GM23338 (cell line): ENCODE data around the gene CPNE4. TPM values are rescaled to one million over a fixed set of nuclear protein-coding genes. Genes with fewer than 3 reads are reported as not detected.

Experiments used
- ATAC-seq: fragments of 200-7000 bp; cut with Tn5 transposase; 3 replicates; pipeline ENCODE4 v1.9.1; 2020
- DNase-seq: peaks from one replicate; pipeline ENCODE4 v3.0.0-alpha.2; 2015; ENCODE audit warnings: low spot score
- H2AFZ ChIP-seq: fragments of 200-600 bp; sonication (generic); 2 replicates; pipeline ENCODE4 v1.8.0; 2016; ENCODE audit warnings: antibody characterized with exemption, mild to moderate bottlenecking, moderate library complexity
- H3F3A ChIP-seq: fragments of 200-600 bp; sonication (generic); replicated peaks from 2 replicates; pipeline ENCODE4 v1.8.0; 2017; ENCODE audit warnings: antibody characterized with exemption, mixed run types, low read depth
- H3K27ac ChIP-seq: fragments of 200-600 bp; sonication (generic); 2 replicates; pipeline ENCODE4 v1.6.1; 2016; ENCODE audit warnings: low read depth
- H3K27me3 ChIP-seq: fragments of 200-600 bp; sonication (generic); 2 replicates; pipeline ENCODE4 v1.8.0; 2016; ENCODE audit warnings: mild to moderate bottlenecking, mixed run types, moderate library complexity; ENCODE audit not compliant: insufficient read depth
- H3K36me3 ChIP-seq: fragments of 200-600 bp; sonication (generic); 2 replicates; pipeline ENCODE4 v1.8.0; 2016; ENCODE audit warnings: mild to moderate bottlenecking; ENCODE audit not compliant: insufficient read depth
- H3K4me1 ChIP-seq: fragments of 200-600 bp; sonication (generic); 2 replicates; pipeline ENCODE4 v1.8.0; 2016; ENCODE audit warnings: mild to moderate bottlenecking, moderate library complexity; ENCODE audit not compliant: insufficient read depth
- H3K4me2 ChIP-seq: fragments of 200-600 bp; sonication (generic); 2 replicates; pipeline ENCODE4 v1.7.1; 2017; ENCODE audit warnings: mixed run types
- H3K4me3 ChIP-seq: fragments of 200-600 bp; sonication (generic); 2 replicates; pipeline ENCODE4 v1.6.1; 2016; ENCODE audit warnings: mixed run types
- H3K79me2 ChIP-seq: fragments of 200-600 bp; sonication (generic); replicated peaks from 2 replicates; pipeline ENCODE4 v1.8.0; 2017; ENCODE audit warnings: mild to moderate bottlenecking; ENCODE audit not compliant: insufficient read depth
- H3K9me2 ChIP-seq: fragments of 200-600 bp; sonication (generic); 2 replicates; pipeline ENCODE4 v1.8.0; 2017; ENCODE audit not compliant: insufficient read depth
- H4K20me1 ChIP-seq: fragments of 200-600 bp; sonication (generic); replicated peaks from 2 replicates; pipeline ENCODE4 v1.8.0; 2017; ENCODE audit warnings: mild to moderate bottlenecking; ENCODE audit not compliant: insufficient read depth
- H3K27ac Mint-ChIP-seq: 2 replicates; pipeline ENCODE4 v1.8.0; 2020; ENCODE audit warnings: inconsistent platforms, mild to moderate bottlenecking, moderate library complexity, mixed read lengths
- H3K27me3 Mint-ChIP-seq: 3 replicates; pipeline ENCODE4 v1.8.0; 2022; ENCODE audit warnings: low read depth, mild to moderate bottlenecking, moderate library complexity, mixed read lengths, inconsistent platforms; ENCODE audit not compliant: insufficient read depth, poor library complexity
- H3K36me3 Mint-ChIP-seq: 3 replicates; pipeline ENCODE4 v1.8.0; 2021; ENCODE audit warnings: low read depth, mild to moderate bottlenecking, inconsistent platforms, moderate library complexity, mixed read lengths
- H3K4me1 Mint-ChIP-seq: 3 replicates; pipeline ENCODE4 v1.8.0; 2020; ENCODE audit warnings: mild to moderate bottlenecking, inconsistent platforms, mixed read lengths
- H3K4me3 Mint-ChIP-seq: 3 replicates; pipeline ENCODE4 v1.8.0; 2021; ENCODE audit warnings: moderate library complexity, mild to moderate bottlenecking, inconsistent platforms, mixed read lengths
- H3K9me3 Mint-ChIP-seq: 3 replicates; pipeline ENCODE4 v1.8.0; 2020; ENCODE audit warnings: moderate library complexity, mild to moderate bottlenecking, inconsistent platforms, mixed read lengths
- CREB1 ChIP-seq: fragments of 250-450 bp; sonication (Bioruptor Pico); IDR thresholded peaks from 2 replicates; pipeline ENCODE4 v1.5.0; 2020; ENCODE audit warnings: low read depth, mild to moderate bottlenecking, moderate library complexity
- EZH2phosphoT487 ChIP-seq: fragments of 200-600 bp; sonication (generic); IDR thresholded peaks from one replicate; pipeline ENCODE4 v1.8.1; 2018; ENCODE audit warnings: antibody characterized with exemption; ENCODE audit not compliant: unreplicated experiment
- STAT1 ChIP-seq: IDR thresholded peaks from one replicate; pipeline ENCODE4 v1.6.1; 2016; ENCODE audit warnings: antibody characterized with exemption; ENCODE audit not compliant: unreplicated experiment
- ZNF114 ChIP-seq: fragments of 250-450 bp; sonication (Bioruptor Pico); IDR thresholded peaks from 2 replicates; pipeline ENCODE4 v1.5.0; 2020; ENCODE audit warnings: mild to moderate bottlenecking, moderate library complexity
- polyA plus RNA-seq: library from polyadenylated mRNA; unstranded; fragments of >200 nt; fragmentation: Nextera tagmentation; extraction: Ambion mirVana; gene quantifications from 2 replicates; pipeline ENCODE4 v1.2.1, GENCODE V29; 2016
- total RNA-seq: library from RNA; depleted of rRNA; stranded (reverse); fragments of >200 nt; shearing (Covaris generic); gene quantifications from 2 replicates; pipeline ENCODE4 v1.2.3, GENCODE V29; 2014
- TF ChIP-seq, protein P1 (sequence below): fragments of 250-450 bp; sonication (Bioruptor Pico); IDR thresholded peaks from 2 replicates; pipeline ENCODE4 v1.5.0; 2020; ENCODE audit warnings: mild to moderate bottlenecking, moderate library complexity
- TF ChIP-seq, protein P2 (sequence below), 2 experiments: fragments of 200-600 bp in 1 of 2; sonication (generic) in 1 of 2; conservative IDR thresholded peaks; 2 replicates each; pipeline versions ENCODE4 v1.5.1 to v1.6.1; 2016 to 2017; ENCODE audit warnings: antibody characterized with exemption in 2 of 2, low read depth in 2 of 2, mild to moderate bottlenecking in 2 of 2, moderate library complexity in 1 of 2
- TF ChIP-seq, protein P3 (sequence below): IDR thresholded peaks from one replicate; pipeline ENCODE4 v1.6.1; 2018; ENCODE audit warnings: antibody characterized with exemption; ENCODE audit not compliant: unreplicated experiment

Gene CPNE4
- total and polyA plus RNA-seq, 2 experiments from 2014 or later, result 2.0 to 6.5 TPM

DNA sequence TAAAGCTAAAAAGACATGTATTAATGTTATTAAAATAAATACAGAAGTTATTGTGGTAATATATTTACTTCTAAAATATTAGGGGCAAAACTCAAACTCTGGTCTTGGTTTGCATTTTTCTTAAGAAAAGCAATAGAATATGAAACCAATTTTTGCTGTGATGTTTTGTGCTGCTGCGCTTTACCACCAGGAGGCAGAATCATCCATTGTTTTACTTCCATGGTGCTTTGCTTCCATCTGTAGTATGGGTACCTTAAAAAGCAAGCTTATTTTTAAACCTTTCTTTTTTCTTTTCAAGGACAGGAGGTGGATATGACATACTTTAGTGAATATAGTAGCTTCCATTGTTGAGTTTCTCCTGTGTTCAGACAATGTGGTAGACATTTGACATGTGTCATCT, 485.5 kb downstream of the CPNE4 start:
- no peak overlapping the region for H2AFZ ChIP-seq
- no peak overlapping the region for H3K27ac ChIP-seq
- H4K20me1 ChIP-seq, result no peaks in the 10 kb centered on the region; the same call in 1 of the 2 replicates
- no peaks in the 10 kb centered on the region for H3K9me3 Mint-ChIP-seq
- H3K27ac Mint-ChIP-seq, result no peak overlapping the region
- no peaks in the 10 kb centered on the region for H3K27me3 Mint-ChIP-seq
- H3K4me3 ChIP-seq, result no peak overlapping the region
- no peaks in the 10 kb centered on the region for H3K36me3 Mint-ChIP-seq
- H3K9me2 ChIP-seq, result 0 out of 2 replicates have a peak, but pooled peaks cover 2% of the 10 kb centered on the region
- DNase-seq (peak; percentile 42), ATAC-seq (no peak)
- H3F3A ChIP-seq, result no peaks in the 10 kb centered on the region
- peaks cover 13% of the 10 kb centered on the region; the same call in 2 of the 3 replicates for H3K4me1 Mint-ChIP-seq
- no peak for TF ChIP-seq STAT1
- TF ChIP-seq CREB1 (CRISPR knock-in tag), result no peak
- no peak for TF ChIP-seq ZNF114 (CRISPR knock-in tag)
- TF ChIP-seq, protein P1, sequence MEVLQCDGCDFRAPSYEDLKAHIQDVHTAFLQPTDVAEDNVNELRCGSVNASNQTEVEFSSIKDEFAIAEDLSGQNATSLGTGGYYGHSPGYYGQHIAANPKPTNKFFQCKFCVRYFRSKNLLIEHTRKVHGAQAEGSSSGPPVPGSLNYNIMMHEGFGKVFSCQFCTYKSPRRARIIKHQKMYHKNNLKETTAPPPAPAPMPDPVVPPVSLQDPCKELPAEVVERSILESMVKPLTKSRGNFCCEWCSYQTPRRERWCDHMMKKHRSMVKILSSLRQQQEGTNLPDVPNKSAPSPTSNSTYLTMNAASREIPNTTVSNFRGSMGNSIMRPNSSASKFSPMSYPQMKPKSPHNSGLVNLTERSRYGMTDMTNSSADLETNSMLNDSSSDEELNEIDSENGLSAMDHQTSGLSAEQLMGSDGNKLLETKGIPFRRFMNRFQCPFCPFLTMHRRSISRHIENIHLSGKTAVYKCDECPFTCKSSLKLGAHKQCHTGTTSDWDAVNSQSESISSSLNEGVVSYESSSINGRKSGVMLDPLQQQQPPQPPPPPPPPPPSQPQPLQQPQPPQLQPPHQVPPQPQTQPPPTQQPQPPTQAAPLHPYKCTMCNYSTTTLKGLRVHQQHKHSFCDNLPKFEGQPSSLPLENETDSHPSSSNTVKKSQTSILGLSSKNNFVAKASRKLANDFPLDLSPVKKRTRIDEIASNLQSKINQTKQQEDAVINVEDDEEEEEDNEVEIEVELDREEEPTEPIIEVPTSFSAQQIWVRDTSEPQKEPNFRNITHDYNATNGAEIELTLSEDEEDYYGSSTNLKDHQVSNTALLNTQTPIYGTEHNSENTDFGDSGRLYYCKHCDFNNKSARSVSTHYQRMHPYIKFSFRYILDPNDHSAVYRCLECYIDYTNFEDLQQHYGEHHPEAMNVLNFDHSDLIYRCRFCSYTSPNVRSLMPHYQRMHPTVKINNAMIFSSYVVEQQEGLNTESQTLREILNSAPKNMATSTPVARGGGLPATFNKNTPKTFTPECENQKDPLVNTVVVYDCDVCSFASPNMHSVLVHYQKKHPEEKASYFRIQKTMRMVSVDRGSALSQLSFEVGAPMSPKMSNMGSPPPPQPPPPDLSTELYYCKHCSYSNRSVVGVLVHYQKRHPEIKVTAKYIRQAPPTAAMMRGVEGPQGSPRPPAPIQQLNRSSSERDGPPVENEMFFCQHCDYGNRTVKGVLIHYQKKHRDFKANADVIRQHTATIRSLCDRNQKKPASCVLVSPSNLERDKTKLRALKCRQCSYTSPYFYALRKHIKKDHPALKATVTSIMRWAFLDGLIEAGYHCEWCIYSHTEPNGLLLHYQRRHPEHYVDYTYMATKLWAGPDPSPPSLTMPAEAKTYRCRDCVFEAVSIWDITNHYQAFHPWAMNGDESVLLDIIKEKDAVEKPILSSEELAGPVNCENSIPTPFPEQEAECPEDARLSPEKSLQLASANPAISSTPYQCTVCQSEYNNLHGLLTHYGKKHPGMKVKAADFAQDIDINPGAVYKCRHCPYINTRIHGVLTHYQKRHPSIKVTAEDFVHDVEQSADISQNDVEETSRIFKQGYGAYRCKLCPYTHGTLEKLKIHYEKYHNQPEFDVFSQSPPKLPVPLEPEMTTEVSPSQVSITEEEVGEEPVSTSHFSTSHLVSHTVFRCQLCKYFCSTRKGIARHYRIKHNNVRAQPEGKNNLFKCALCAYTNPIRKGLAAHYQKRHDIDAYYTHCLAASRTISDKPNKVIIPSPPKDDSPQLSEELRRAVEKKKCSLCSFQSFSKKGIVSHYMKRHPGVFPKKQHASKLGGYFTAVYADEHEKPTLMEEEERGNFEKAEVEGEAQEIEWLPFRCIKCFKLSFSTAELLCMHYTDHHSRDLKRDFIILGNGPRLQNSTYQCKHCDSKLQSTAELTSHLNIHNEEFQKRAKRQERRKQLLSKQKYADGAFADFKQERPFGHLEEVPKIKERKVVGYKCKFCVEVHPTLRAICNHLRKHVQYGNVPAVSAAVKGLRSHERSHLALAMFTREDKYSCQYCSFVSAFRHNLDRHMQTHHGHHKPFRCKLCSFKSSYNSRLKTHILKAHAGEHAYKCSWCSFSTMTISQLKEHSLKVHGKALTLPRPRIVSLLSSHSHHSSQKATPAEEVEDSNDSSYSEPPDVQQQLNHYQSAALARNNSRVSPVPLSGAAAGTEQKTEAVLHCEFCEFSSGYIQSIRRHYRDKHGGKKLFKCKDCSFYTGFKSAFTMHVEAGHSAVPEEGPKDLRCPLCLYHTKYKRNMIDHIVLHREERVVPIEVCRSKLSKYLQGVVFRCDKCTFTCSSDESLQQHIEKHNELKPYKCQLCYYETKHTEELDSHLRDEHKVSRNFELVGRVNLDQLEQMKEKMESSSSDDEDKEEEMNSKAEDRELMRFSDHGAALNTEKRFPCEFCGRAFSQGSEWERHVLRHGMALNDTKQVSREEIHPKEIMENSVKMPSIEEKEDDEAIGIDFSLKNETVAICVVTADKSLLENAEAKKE, result no peak
- TF ChIP-seq, protein P2, sequence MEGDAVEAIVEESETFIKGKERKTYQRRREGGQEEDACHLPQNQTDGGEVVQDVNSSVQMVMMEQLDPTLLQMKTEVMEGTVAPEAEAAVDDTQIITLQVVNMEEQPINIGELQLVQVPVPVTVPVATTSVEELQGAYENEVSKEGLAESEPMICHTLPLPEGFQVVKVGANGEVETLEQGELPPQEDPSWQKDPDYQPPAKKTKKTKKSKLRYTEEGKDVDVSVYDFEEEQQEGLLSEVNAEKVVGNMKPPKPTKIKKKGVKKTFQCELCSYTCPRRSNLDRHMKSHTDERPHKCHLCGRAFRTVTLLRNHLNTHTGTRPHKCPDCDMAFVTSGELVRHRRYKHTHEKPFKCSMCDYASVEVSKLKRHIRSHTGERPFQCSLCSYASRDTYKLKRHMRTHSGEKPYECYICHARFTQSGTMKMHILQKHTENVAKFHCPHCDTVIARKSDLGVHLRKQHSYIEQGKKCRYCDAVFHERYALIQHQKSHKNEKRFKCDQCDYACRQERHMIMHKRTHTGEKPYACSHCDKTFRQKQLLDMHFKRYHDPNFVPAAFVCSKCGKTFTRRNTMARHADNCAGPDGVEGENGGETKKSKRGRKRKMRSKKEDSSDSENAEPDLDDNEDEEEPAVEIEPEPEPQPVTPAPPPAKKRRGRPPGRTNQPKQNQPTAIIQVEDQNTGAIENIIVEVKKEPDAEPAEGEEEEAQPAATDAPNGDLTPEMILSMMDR (conservative IDR thresholded peaks at IDR 0.05; ENCODE audit: low read depth in 2 of 2), result peak; percentile 75 to 92
- no peak for TF ChIP-seq EZH2phosphoT487
- TF ChIP-seq, protein P3, sequence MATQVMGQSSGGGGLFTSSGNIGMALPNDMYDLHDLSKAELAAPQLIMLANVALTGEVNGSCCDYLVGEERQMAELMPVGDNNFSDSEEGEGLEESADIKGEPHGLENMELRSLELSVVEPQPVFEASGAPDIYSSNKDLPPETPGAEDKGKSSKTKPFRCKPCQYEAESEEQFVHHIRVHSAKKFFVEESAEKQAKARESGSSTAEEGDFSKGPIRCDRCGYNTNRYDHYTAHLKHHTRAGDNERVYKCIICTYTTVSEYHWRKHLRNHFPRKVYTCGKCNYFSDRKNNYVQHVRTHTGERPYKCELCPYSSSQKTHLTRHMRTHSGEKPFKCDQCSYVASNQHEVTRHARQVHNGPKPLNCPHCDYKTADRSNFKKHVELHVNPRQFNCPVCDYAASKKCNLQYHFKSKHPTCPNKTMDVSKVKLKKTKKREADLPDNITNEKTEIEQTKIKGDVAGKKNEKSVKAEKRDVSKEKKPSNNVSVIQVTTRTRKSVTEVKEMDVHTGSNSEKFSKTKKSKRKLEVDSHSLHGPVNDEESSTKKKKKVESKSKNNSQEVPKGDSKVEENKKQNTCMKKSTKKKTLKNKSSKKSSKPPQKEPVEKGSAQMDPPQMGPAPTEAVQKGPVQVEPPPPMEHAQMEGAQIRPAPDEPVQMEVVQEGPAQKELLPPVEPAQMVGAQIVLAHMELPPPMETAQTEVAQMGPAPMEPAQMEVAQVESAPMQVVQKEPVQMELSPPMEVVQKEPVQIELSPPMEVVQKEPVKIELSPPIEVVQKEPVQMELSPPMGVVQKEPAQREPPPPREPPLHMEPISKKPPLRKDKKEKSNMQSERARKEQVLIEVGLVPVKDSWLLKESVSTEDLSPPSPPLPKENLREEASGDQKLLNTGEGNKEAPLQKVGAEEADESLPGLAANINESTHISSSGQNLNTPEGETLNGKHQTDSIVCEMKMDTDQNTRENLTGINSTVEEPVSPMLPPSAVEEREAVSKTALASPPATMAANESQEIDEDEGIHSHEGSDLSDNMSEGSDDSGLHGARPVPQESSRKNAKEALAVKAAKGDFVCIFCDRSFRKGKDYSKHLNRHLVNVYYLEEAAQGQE, result no peak
- H3K4me2 ChIP-seq, result no peak overlapping the region
- H3K4me3 Mint-ChIP-seq, result no peak overlapping the region
- no peaks in the 10 kb centered on the region; the same call in 1 of the 2 replicates for H3K4me1 ChIP-seq
- H3K79me2 ChIP-seq, result no peaks in the 10 kb centered on the region
- no peaks in the 10 kb centered on the region; the same call in 1 of the 2 replicates for H3K36me3 ChIP-seq
- H3K27me3 ChIP-seq, result no peaks in the 10 kb centered on the region
